Gastroesophageal sphincter (tissue), 3 donors: ENCODE data around the gene C5orf63.
"Not testable (repeated sequence)": the region's sequence is repeated elsewhere in the genome, so short reads cannot be mapped to it uniquely, and the experiment has no call there.

Source experiments
- POLR2A ChIP-seq, 2 donors: fragments of 450-650 bp; IDR thresholded peaks; one replicate each; pipeline ENCODE4 v1.6.1; 2017; ENCODE audit warnings: antibody characterized with exemption in 2 of 2, mild to moderate bottlenecking in 2 of 2, moderate library complexity in 1 of 2
- TF ChIP-seq, protein P1 (sequence below), 4 experiments: fragments of 200-600 bp in 2 of 4; fragments of 450-650 bp in 2 of 4; sonication (generic) in 1 of 4; IDR thresholded peaks; one replicate each; pipeline ENCODE4 v1.5.1; 2017 to 2019; ENCODE audit warnings: antibody characterized with exemption in 4 of 4, mild to moderate bottlenecking in 2 of 4, moderate library complexity in 2 of 4

GRCh38 chr5:127016722-127017121 lies 56.6 kb downstream of the C5orf63 start:
- TF ChIP-seq, protein P1, sequence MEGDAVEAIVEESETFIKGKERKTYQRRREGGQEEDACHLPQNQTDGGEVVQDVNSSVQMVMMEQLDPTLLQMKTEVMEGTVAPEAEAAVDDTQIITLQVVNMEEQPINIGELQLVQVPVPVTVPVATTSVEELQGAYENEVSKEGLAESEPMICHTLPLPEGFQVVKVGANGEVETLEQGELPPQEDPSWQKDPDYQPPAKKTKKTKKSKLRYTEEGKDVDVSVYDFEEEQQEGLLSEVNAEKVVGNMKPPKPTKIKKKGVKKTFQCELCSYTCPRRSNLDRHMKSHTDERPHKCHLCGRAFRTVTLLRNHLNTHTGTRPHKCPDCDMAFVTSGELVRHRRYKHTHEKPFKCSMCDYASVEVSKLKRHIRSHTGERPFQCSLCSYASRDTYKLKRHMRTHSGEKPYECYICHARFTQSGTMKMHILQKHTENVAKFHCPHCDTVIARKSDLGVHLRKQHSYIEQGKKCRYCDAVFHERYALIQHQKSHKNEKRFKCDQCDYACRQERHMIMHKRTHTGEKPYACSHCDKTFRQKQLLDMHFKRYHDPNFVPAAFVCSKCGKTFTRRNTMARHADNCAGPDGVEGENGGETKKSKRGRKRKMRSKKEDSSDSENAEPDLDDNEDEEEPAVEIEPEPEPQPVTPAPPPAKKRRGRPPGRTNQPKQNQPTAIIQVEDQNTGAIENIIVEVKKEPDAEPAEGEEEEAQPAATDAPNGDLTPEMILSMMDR (IDR thresholded peaks at IDR 0.05) = not testable (repeated sequence)
- TF ChIP-seq POLR2A (IDR thresholded peaks at IDR 0.05) = not testable (repeated sequence)
